Subcutaneous adipose tissue (tissue), 4 donors: ENCODE measurements around the gene ZNF296. TPM values are rescaled to one million over a fixed set of nuclear protein-coding genes. Genes with fewer than 3 reads are reported as not detected.

Experiments used
- small RNA-seq: library from RNA; depleted of rRNA; stranded (forward); fragments of <200 nt; gene quantifications from one replicate; pipeline ENCODE3, GENCODE V24; 2016
- total RNA-seq, 4 donors: library from RNA; depleted of rRNA; stranded (reverse); fragments of >200 nt; gene quantifications; one replicate each; pipeline ENCODE4 v1.1.0, GENCODE V29; 2016
- TF ChIP-seq, protein P1 (sequence below): fragments of 450-650 bp; IDR thresholded peaks from one replicate; pipeline ENCODE4 v1.5.1; 2016; ENCODE audit warnings: low read depth, mild to moderate bottlenecking, control low read depth, antibody characterized with exemption, moderate library complexity

The ZNF296 gene
- total RNA-seq, 4 donors from 2014 or later, result 0.51 to 0.88 TPM; not detected in 2

DNA sequence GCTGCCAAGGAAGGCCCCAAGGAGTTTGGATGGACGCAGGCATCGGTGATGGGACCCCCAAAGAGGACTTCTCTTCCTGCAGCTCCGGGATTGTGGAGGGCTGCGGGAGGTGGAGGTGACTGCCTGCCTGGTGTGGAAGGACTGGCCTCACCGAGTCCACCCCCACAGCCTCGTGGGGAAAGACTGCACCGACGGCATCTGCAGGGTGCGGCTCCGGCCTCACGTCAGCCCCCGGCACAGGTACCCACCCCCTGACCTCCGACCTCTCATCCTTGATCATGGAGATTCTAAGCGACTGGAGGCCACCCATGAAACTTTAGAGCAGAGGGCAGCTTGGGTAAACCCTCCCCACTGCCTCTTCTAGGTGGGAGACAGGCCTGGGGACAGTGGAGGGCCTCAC is 54.3 kb downstream of the ZNF296 start:
- TF ChIP-seq, protein P1, sequence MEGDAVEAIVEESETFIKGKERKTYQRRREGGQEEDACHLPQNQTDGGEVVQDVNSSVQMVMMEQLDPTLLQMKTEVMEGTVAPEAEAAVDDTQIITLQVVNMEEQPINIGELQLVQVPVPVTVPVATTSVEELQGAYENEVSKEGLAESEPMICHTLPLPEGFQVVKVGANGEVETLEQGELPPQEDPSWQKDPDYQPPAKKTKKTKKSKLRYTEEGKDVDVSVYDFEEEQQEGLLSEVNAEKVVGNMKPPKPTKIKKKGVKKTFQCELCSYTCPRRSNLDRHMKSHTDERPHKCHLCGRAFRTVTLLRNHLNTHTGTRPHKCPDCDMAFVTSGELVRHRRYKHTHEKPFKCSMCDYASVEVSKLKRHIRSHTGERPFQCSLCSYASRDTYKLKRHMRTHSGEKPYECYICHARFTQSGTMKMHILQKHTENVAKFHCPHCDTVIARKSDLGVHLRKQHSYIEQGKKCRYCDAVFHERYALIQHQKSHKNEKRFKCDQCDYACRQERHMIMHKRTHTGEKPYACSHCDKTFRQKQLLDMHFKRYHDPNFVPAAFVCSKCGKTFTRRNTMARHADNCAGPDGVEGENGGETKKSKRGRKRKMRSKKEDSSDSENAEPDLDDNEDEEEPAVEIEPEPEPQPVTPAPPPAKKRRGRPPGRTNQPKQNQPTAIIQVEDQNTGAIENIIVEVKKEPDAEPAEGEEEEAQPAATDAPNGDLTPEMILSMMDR, result no peak

Small RNA genes lying within 50 kb of the gene (small RNA-seq; reads per million reads assigned to genes)
- gene RNU6-611P, result not detected

Other genes starting within 250 kb of the ZNF296 start
- gene NECTIN2, start 230.2 kb downstream of the ZNF296 start, total RNA-seq, result 10 to 100 TPM; 20.4 to 49.9 (median 24.1) TPM
- gene TOMM40, start 185.2 kb downstream of the ZNF296 start, total RNA-seq, result 10 to 100 TPM; 18.3 to 69.5 (median 34.6) TPM
- gene APOE, start 170.7 kb downstream of the ZNF296 start, total RNA-seq, result 1,000 to 10,000 TPM in 3 of 4 donors, 100 to 1,000 TPM in 1; 212 to 2,618 (median 1,765) TPM
- 100 to 1,000 TPM in 2 of 4 donors, 10 to 100 TPM in 2; 30.7 to 394 (median 88.3) TPM for gene APOC1, start 161.9 kb downstream of the ZNF296 start, total RNA-seq
- gene APOC4, start 134.2 kb downstream of the ZNF296 start, total RNA-seq, result not detected
- gene APOC2, start 130.4 kb downstream of the ZNF296 start, total RNA-seq, result 1 to 10 TPM in 1 of 4 donors, not detected in 3; 4.8 TPM
- 10 to 100 TPM; 45.8 to 86.1 (median 65.3) TPM for gene CLPTM1, start 121.1 kb downstream of the ZNF296 start, total RNA-seq
- gene RELB, start 75.0 kb downstream of the ZNF296 start, total RNA-seq, result 1 to 10 TPM in 3 of 4 donors, under 1 TPM in 1; 0.49 to 9.4 (median 5.8) TPM
- 10 to 100 TPM; 23.3 to 86.7 (median 44.0) TPM for gene CLASRP, start 37.4 kb downstream of the ZNF296 start, total RNA-seq
- 10 to 100 TPM; 10.3 to 25.8 (median 19.0) TPM for gene GEMIN7, start 2.8 kb upstream of the ZNF296 start, total RNA-seq
- gene PPP1R37, start 16.7 kb upstream of the ZNF296 start, total RNA-seq, result 10 to 100 TPM; 17.2 to 32.4 (median 17.8) TPM
- gene NKPD1, start 84.5 kb upstream of the ZNF296 start, total RNA-seq, result under 1 TPM in 1 of 4 donors, not detected in 3; 0.17 TPM
- gene TRAPPC6A, start 101.8 kb upstream of the ZNF296 start, total RNA-seq, result 10 to 100 TPM in 3 of 4 donors, 1 to 10 TPM in 1; 7.7 to 38.4 (median 26.4) TPM
- gene BLOC1S3, start 102.3 kb upstream of the ZNF296 start, total RNA-seq, result 10 to 100 TPM in 2 of 4 donors, 1 to 10 TPM in 2; 1.3 to 19.2 (median 11.0) TPM
- gene EXOC3L2, start 168.9 kb upstream of the ZNF296 start, total RNA-seq, result 1 to 10 TPM in 2 of 4 donors, under 1 TPM in 2; 0.44 to 2.6 (median 0.91) TPM
- 10 to 100 TPM; 10.2 to 26.2 (median 14.4) TPM for gene MARK4, start 174.8 kb upstream of the ZNF296 start, total RNA-seq
- gene CKM, start 246.4 kb upstream of the ZNF296 start, total RNA-seq, result not detected